NCI-H146 treated with DMSO at 0.1 percent for 48 hours (cell line): Measurements from ENCODE around the gene SESN1.

ENCODE experiments used
- DNase-seq: peaks from one replicate; lab custom pipeline; 2025; ENCODE audit not compliant: unreplicated experiment; lab: John Stamatoyannopoulos, UW

The SESN1 gene

GRCh38 chr6:109062216-109062615, 32.4 kb downstream of the SESN1 start:
- DNase-seq: no peak

GRCh38 chr6:109060571-109060970, 34.1 kb downstream of the SESN1 start:
- no peak for DNase-seq

GRCh38 chr6:109059571-109060021, 35.0 kb downstream of the SESN1 start:
- DNase-seq: no peak

GRCh38 chr6:109059153-109059552, 35.5 kb downstream of the SESN1 start:
- no peak for DNase-seq

GRCh38 chr6:109058620-109059019, 36.0 kb downstream of the SESN1 start:
- no peak for DNase-seq

GRCh38 chr6:109056661-109057060, 38.0 kb downstream of the SESN1 start:
- DNase-seq: no peak

- DNase-seq: no peak
Measured at GRCh38 chr6:109055771-109056235, 38.8 kb downstream of the SESN1 start.

- no peak for DNase-seq
Measured at GRCh38 chr6:109053336-109053735, 41.3 kb downstream of the SESN1 start.

- peak; percentile 14 for DNase-seq
Measured at GRCh38 chr6:109052852-109053251, 41.8 kb downstream of the SESN1 start.

- DNase-seq: no peak
Measured at GRCh38 chr6:109052018-109052651, 42.5 kb downstream of the SESN1 start.

GRCh38 chr6:109051301-109052017, 43.2 kb downstream of the SESN1 start:
- no peak for DNase-seq

GRCh38 chr6:109050447-109051102, 44.1 kb downstream of the SESN1 start:
- DNase-seq: no peak

- DNase-seq: no peak
Measured at GRCh38 chr6:109050012-109050411, 44.6 kb downstream of the SESN1 start.

- DNase-seq: no peak
Measured at GRCh38 chr6:109048670-109049415, 45.8 kb downstream of the SESN1 start.

- DNase-seq: no peak
Measured at GRCh38 chr6:109048176-109048575, 46.5 kb downstream of the SESN1 start.

GRCh38 chr6:109045493-109045892, 49.2 kb downstream of the SESN1 start:
- DNase-seq: no peak

GRCh38 chr6:109039795-109040194, 54.9 kb downstream of the SESN1 start:
- DNase-seq: no peak

- no peak for DNase-seq
Measured at GRCh38 chr6:109038837-109039398, 55.7 kb downstream of the SESN1 start.

- DNase-seq: no peak
Measured at GRCh38 chr6:109036574-109037294, 57.9 kb downstream of the SESN1 start.

- no peak for DNase-seq
Measured at GRCh38 chr6:109034526-109034925, 60.1 kb downstream of the SESN1 start.
